Activated CD4-positive, alpha-beta memory T cell treated with anti-CD3 and anti-CD28 coated beads, Interleukin-2, amount 10 ng/mL, durations not matched to agents 7 days and 5 days (primary cell): ENCODE results near the gene C9. TPM values are rescaled to one million over a fixed set of nuclear protein-coding genes. Genes with fewer than 3 reads are reported as not detected.

Source experiments
- CTCF ChIA-PET: fragments of 350-600 bp; sonication (Branson Sonifier 250); formaldehyde crosslinking; loops from one replicate; lab custom pipeline; 2021; ENCODE audit warnings: antibody characterized with exemption, inconsistent platforms; lab: Charles Lee
- POLR2A ChIA-PET: fragments of 350-600 bp; sonication (Branson Sonifier 250); formaldehyde crosslinking; loops from one replicate; lab custom pipeline; 2021; ENCODE audit warnings: antibody characterized with exemption; lab: Charles Lee
- DNase-seq: peaks from one replicate; pipeline ENCODE4 v3.0.0-alpha.2; 2020
- H3K27ac Mint-ChIP-seq: one replicate; pipeline ENCODE4 v1.8.0; 2021; ENCODE audit warnings: mild to moderate bottlenecking, mixed read lengths
- H3K27me3 Mint-ChIP-seq: one replicate; pipeline ENCODE4 v1.8.0; 2021; ENCODE audit warnings: mixed read lengths
- H3K36me3 Mint-ChIP-seq: one replicate; pipeline ENCODE4 v1.8.0; 2021; ENCODE audit warnings: low read depth, mixed read lengths
- H3K4me1 Mint-ChIP-seq: one replicate; pipeline ENCODE4 v1.8.0; 2021; ENCODE audit warnings: mixed read lengths
- H3K4me3 Mint-ChIP-seq: one replicate; pipeline ENCODE4 v1.8.0; 2021; ENCODE audit warnings: mild to moderate bottlenecking, mixed read lengths
- H3K9me3 Mint-ChIP-seq: one replicate; pipeline ENCODE4 v1.8.0; 2021; ENCODE audit warnings: mixed read lengths
- total RNA-seq, 2 experiments: library from RNA; stranded (reverse); gene quantifications; one replicate each; pipeline ENCODE4 v1.2.3, GENCODE V29; 2021

The C9 gene
- total RNA-seq, 2 experiments from 2014 or later = not detected

- Mint-ChIP-seq H3K27ac (no peak overlapping the region), H3K36me3 (no peaks in the 10 kb centered on the region), H3K9me3 (no peaks in the 10 kb centered on the region), H3K4me3 (no peak overlapping the region), H3K4me1 (no peaks in the 10 kb centered on the region), H3K27me3 (peaks cover 2% of the 10 kb centered on the region)
- ChIA-PET POLR2A (no interaction called here), CTCF (no interaction called here)
- no peak for DNase-seq
Measured at GRCh38 chr5:39395521-39395920, 31.2 kb upstream of the C9 start.

- H3K36me3 Mint-ChIP-seq = no peaks in the 10 kb centered on the region
- H3K4me1 Mint-ChIP-seq = no peaks in the 10 kb centered on the region
- peaks cover 2% of the 10 kb centered on the region for H3K27me3 Mint-ChIP-seq
- no peak overlapping the region for H3K4me3 Mint-ChIP-seq
- ChIA-PET POLR2A (no interaction called here), CTCF (no interaction called here)
- H3K27ac Mint-ChIP-seq = no peak overlapping the region
- H3K9me3 Mint-ChIP-seq = no peaks in the 10 kb centered on the region
- DNase-seq = no peak
Measured at GRCh38 chr5:39394946-39395345, 30.7 kb upstream of the C9 start.

- ChIA-PET POLR2A (no interaction called here), CTCF (no interaction called here)
- Mint-ChIP-seq H3K27ac (no peak overlapping the region), H3K4me3 (no peak overlapping the region), H3K27me3 (peaks cover 2% of the 10 kb centered on the region), H3K36me3 (no peaks in the 10 kb centered on the region), H3K9me3 (no peaks in the 10 kb centered on the region), H3K4me1 (no peaks in the 10 kb centered on the region)
- DNase-seq = no peak
Measured at GRCh38 chr5:39390945-39391344, 26.6 kb upstream of the C9 start.

- POLR2A ChIA-PET = no interaction called here
- peaks cover 5% of the 10 kb centered on the region for H3K27me3 Mint-ChIP-seq
Measured at GRCh38 chr5:39387293-39387692, 23.0 kb upstream of the C9 start.

GRCh38 chr5:39384271-39384670 lies 20.0 kb upstream of the C9 start:
- no peak overlapping the region for H3K4me3 Mint-ChIP-seq
- peaks cover 7% of the 10 kb centered on the region for H3K27me3 Mint-ChIP-seq
- no peak for DNase-seq
- no peaks in the 10 kb centered on the region for H3K9me3 Mint-ChIP-seq
- POLR2A ChIA-PET = no interaction called here
- CTCF ChIA-PET = interaction anchor here (2.8 kb wide), 1 partner anchor 8 kb away, joined by 16 read pairs; no protein-coding TSS in a partner anchor
- H3K36me3 Mint-ChIP-seq = no peaks in the 10 kb centered on the region
- H3K27ac Mint-ChIP-seq = no peak overlapping the region
- no peaks in the 10 kb centered on the region for H3K4me1 Mint-ChIP-seq

More at GRCh38 chr5:39387293-39387692, 23.0 kb upstream of the C9 start:
- no peak overlapping the region for H3K4me3 Mint-ChIP-seq
- DNase-seq = no peak
- no peaks in the 10 kb centered on the region for H3K36me3 Mint-ChIP-seq
- no peaks in the 10 kb centered on the region for H3K4me1 Mint-ChIP-seq
- H3K27ac Mint-ChIP-seq = no peak overlapping the region
- no peaks in the 10 kb centered on the region for H3K9me3 Mint-ChIP-seq
- CTCF ChIA-PET = no interaction called here

- no peak for DNase-seq
- H3K4me1 Mint-ChIP-seq = no peaks in the 10 kb centered on the region
- no peaks in the 10 kb centered on the region for H3K9me3 Mint-ChIP-seq
- H3K27me3 Mint-ChIP-seq = peaks cover 7% of the 10 kb centered on the region
- H3K4me3 Mint-ChIP-seq = no peak overlapping the region
- ChIA-PET CTCF (no interaction called here), POLR2A (no interaction called here)
- H3K36me3 Mint-ChIP-seq = no peaks in the 10 kb centered on the region
- H3K27ac Mint-ChIP-seq = no peak overlapping the region
Measured at GRCh38 chr5:39381376-39381775, 17.1 kb upstream of the C9 start.

GRCh38 chr5:39379693-39380092 lies 15.4 kb upstream of the C9 start:
- no peak for DNase-seq
- Mint-ChIP-seq H3K4me1 (no peaks in the 10 kb centered on the region), H3K27ac (no peak overlapping the region), H3K36me3 (no peaks in the 10 kb centered on the region), H3K4me3 (no peak overlapping the region), H3K9me3 (no peaks in the 10 kb centered on the region), H3K27me3 (peaks cover 9% of the 10 kb centered on the region)
- CTCF ChIA-PET = no interaction called here
- POLR2A ChIA-PET = no interaction called here

- ChIA-PET CTCF (interaction anchor here (2.9 kb wide), 1 partner anchor 170 kb away, joined by 52 read pairs; no protein-coding TSS in a partner anchor), POLR2A (no interaction called here)
- Mint-ChIP-seq H3K9me3 (no peaks in the 10 kb centered on the region), H3K27me3 (peaks cover 5% of the 10 kb centered on the region), H3K27ac (no peak overlapping the region), H3K4me3 (no peak overlapping the region), H3K4me1 (no peaks in the 10 kb centered on the region), H3K36me3 (no peaks in the 10 kb centered on the region)
- DNase-seq = no peak
Measured at GRCh38 chr5:39377613-39378012, 13.3 kb upstream of the C9 start.

GRCh38 chr5:39376293-39376714 lies 12.0 kb upstream of the C9 start:
- ChIA-PET POLR2A (interaction anchor here (1.1 kb wide), 1 partner anchor 171 kb away, joined by 4 read pairs; no protein-coding TSS in a partner anchor), CTCF (interaction anchor here (0.6 to 2.9 kb wide), 30 partner anchors 9 to 1137 kb away, joined by 3 to 52 read pairs (median 3); partner anchors contain the start of gene DAB2)
- Mint-ChIP-seq H3K27ac (no peak overlapping the region), H3K36me3 (no peaks in the 10 kb centered on the region), H3K27me3 (peaks cover 5% of the 10 kb centered on the region), H3K4me1 (no peaks in the 10 kb centered on the region), H3K4me3 (no peak overlapping the region), H3K9me3 (no peaks in the 10 kb centered on the region)
- peak; percentile 26 for DNase-seq

- no peaks in the 10 kb centered on the region for H3K36me3 Mint-ChIP-seq
- no peak overlapping the region for H3K4me3 Mint-ChIP-seq
- H3K27me3 Mint-ChIP-seq = peaks cover 4% of the 10 kb centered on the region
- H3K27ac Mint-ChIP-seq = no peak overlapping the region
- no peaks in the 10 kb centered on the region for H3K9me3 Mint-ChIP-seq
- ChIA-PET CTCF (interaction anchor here (0.8 to 1.3 kb wide), 2 partner anchors 11 to 18 kb away, joined by 3 to 5 read pairs; no protein-coding TSS in a partner anchor), POLR2A (no interaction called here)
- DNase-seq = no peak
- H3K4me1 Mint-ChIP-seq = no peaks in the 10 kb centered on the region
Measured at GRCh38 chr5:39373791-39374190, 9.5 kb upstream of the C9 start.

- Mint-ChIP-seq H3K27me3 (peaks cover 3% of the 10 kb centered on the region), H3K4me1 (no peaks in the 10 kb centered on the region), H3K9me3 (no peaks in the 10 kb centered on the region), H3K4me3 (no peak overlapping the region), H3K36me3 (no peaks in the 10 kb centered on the region), H3K27ac (no peak overlapping the region)
- CTCF ChIA-PET = interaction anchor here (1.3 to 1.6 kb wide), 2 partner anchors 9 to 177 kb away, joined by 3 to 6 read pairs; no protein-coding TSS in a partner anchor
- no peak for DNase-seq
- POLR2A ChIA-PET = no interaction called here
Measured at GRCh38 chr5:39371367-39371635, 7.0 kb upstream of the C9 start.

GRCh38 chr5:39370555-39371366 lies 6.5 kb upstream of the C9 start:
- ChIA-PET POLR2A (no interaction called here), CTCF (interaction anchor here (1.3 to 1.6 kb wide), 2 partner anchors 8 to 178 kb away, joined by 3 to 6 read pairs; no protein-coding TSS in a partner anchor)
- no peaks in the 10 kb centered on the region for H3K4me1 Mint-ChIP-seq

GRCh38 chr5:39369123-39369815 lies 5.0 kb upstream of the C9 start:
- CTCF ChIA-PET = no interaction called here
- POLR2A ChIA-PET = no interaction called here
- H3K36me3 Mint-ChIP-seq = no peaks in the 10 kb centered on the region
- peaks cover 2% of the 10 kb centered on the region for H3K27me3 Mint-ChIP-seq
- no peaks in the 10 kb centered on the region for H3K9me3 Mint-ChIP-seq
- no peaks in the 10 kb centered on the region for H3K4me1 Mint-ChIP-seq
- no peak for DNase-seq
- H3K4me3 Mint-ChIP-seq = no peak overlapping the region
- no peak overlapping the region for H3K27ac Mint-ChIP-seq

More at GRCh38 chr5:39370555-39371366, 6.5 kb upstream of the C9 start:
- DNase-seq = no peak
- Mint-ChIP-seq H3K27me3 (peaks cover 2% of the 10 kb centered on the region), H3K4me3 (no peak overlapping the region), H3K9me3 (no peaks in the 10 kb centered on the region), H3K27ac (no peak overlapping the region), H3K36me3 (no peaks in the 10 kb centered on the region)
